ENCODE results near the gene DCLK3. TPM values are rescaled to one million over a fixed set of nuclear protein-coding genes. Genes with fewer than 3 reads are reported as not detected.

Gene DCLK3
- total RNA-seq, 1 donor from 2014 or later, result not detected

GRCh38 chr3:36693670-36694069, 70.7 kb downstream of the DCLK3 start:
- no peak for DNase-seq
- no peaks in the 10 kb centered on the region for H3K36me3 Mint-ChIP-seq (ENCODE audit: low read depth)
- no peak overlapping the region for H3K4me3 Mint-ChIP-seq
- H3K27ac Mint-ChIP-seq, result no peak overlapping the region
- H3K4me1 Mint-ChIP-seq, result no peaks in the 10 kb centered on the region
- intact Hi-C loops (cut with micrococcal nuclease), result no loop called here
- peaks cover 5% of the 10 kb centered on the region for H3K27me3 Mint-ChIP-seq
- H3K9me3 Mint-ChIP-seq, result no peaks in the 10 kb centered on the region

GRCh38 chr3:36689560-36689959, 74.8 kb downstream of the DCLK3 start:
- no peaks in the 10 kb centered on the region for H3K36me3 Mint-ChIP-seq (ENCODE audit: low read depth)
- intact Hi-C loops (cut with micrococcal nuclease), result no loop called here
- DNase-seq, result no peak
- no peak overlapping the region for H3K27ac Mint-ChIP-seq
- no peaks in the 10 kb centered on the region for H3K9me3 Mint-ChIP-seq
- peaks cover 5% of the 10 kb centered on the region for H3K27me3 Mint-ChIP-seq
- no peaks in the 10 kb centered on the region for H3K4me1 Mint-ChIP-seq
- H3K4me3 Mint-ChIP-seq, result no peak overlapping the region

- Mint-ChIP-seq H3K27ac (no peak overlapping the region), H3K9me3 (no peaks in the 10 kb centered on the region), H3K4me3 (no peak overlapping the region), H3K4me1 (no peaks in the 10 kb centered on the region), H3K36me3 (ENCODE audit: low read depth) (no peaks in the 10 kb centered on the region), H3K27me3 (peaks cover 5% of the 10 kb centered on the region)
- DNase-seq, result no peak
- intact Hi-C loops (cut with micrococcal nuclease), result no loop called here
Measured at GRCh38 chr3:36688815-36689214, 75.5 kb downstream of the DCLK3 start.

GRCh38 chr3:36686516-36686915, 77.8 kb downstream of the DCLK3 start:
- Mint-ChIP-seq H3K27ac (no peak overlapping the region), H3K27me3 (peaks cover 5% of the 10 kb centered on the region)
- intact Hi-C loops (cut with micrococcal nuclease), result no loop called here

GRCh38 chr3:36681867-36682266, 82.5 kb downstream of the DCLK3 start:
- H3K27me3 Mint-ChIP-seq, result peaks cover 4% of the 10 kb centered on the region
- no peak overlapping the region for H3K4me3 Mint-ChIP-seq
- peaks cover 10% of the 10 kb centered on the region for H3K9me3 Mint-ChIP-seq
- intact Hi-C loops (cut with micrococcal nuclease), result no loop called here
- H3K27ac Mint-ChIP-seq, result no peak overlapping the region
- no peaks in the 10 kb centered on the region for H3K4me1 Mint-ChIP-seq
- H3K36me3 Mint-ChIP-seq (ENCODE audit: low read depth), result no peaks in the 10 kb centered on the region
- DNase-seq, result no peak

More at GRCh38 chr3:36686516-36686915, 77.8 kb downstream of the DCLK3 start:
- no peaks in the 10 kb centered on the region for H3K4me1 Mint-ChIP-seq
- H3K36me3 Mint-ChIP-seq (ENCODE audit: low read depth), result no peaks in the 10 kb centered on the region
- no peak overlapping the region for H3K4me3 Mint-ChIP-seq
- no peak for DNase-seq
- H3K9me3 Mint-ChIP-seq, result no peaks in the 10 kb centered on the region

- Mint-ChIP-seq H3K9me3 (peaks cover 10% of the 10 kb centered on the region), H3K4me1 (no peaks in the 10 kb centered on the region), H3K36me3 (ENCODE audit: low read depth) (no peaks in the 10 kb centered on the region), H3K4me3 (no peak overlapping the region), H3K27me3 (no peaks in the 10 kb centered on the region), H3K27ac (no peak overlapping the region)
- intact Hi-C loops (cut with micrococcal nuclease), result no loop called here
- DNase-seq, result no peak
Measured at GRCh38 chr3:36680952-36681351, 83.4 kb downstream of the DCLK3 start.

- no peak for DNase-seq
- no peak overlapping the region for H3K4me3 Mint-ChIP-seq
- no peak overlapping the region for H3K27ac Mint-ChIP-seq
- H3K36me3 Mint-ChIP-seq (ENCODE audit: low read depth), result no peaks in the 10 kb centered on the region
- intact Hi-C loops (cut with micrococcal nuclease), result no loop called here
- peaks cover 13% of the 10 kb centered on the region for H3K9me3 Mint-ChIP-seq
- H3K4me1 Mint-ChIP-seq, result no peaks in the 10 kb centered on the region
- H3K27me3 Mint-ChIP-seq, result no peaks in the 10 kb centered on the region
Measured at GRCh38 chr3:36679384-36680200, 84.8 kb downstream of the DCLK3 start.

GRCh38 chr3:36678216-36679013, 85.9 kb downstream of the DCLK3 start:
- Mint-ChIP-seq H3K36me3 (ENCODE audit: low read depth) (no peaks in the 10 kb centered on the region), H3K9me3 (peaks cover 13% of the 10 kb centered on the region), H3K27ac (no peak overlapping the region), H3K27me3 (no peaks in the 10 kb centered on the region), H3K4me3 (no peak overlapping the region), H3K4me1 (no peaks in the 10 kb centered on the region)
- DNase-seq, result no peak
- intact Hi-C loops (cut with micrococcal nuclease), result no loop called here

GRCh38 chr3:36677331-36678007, 86.9 kb downstream of the DCLK3 start:
- H3K27me3 Mint-ChIP-seq, result no peaks in the 10 kb centered on the region
- intact Hi-C loops (cut with micrococcal nuclease), result no loop called here
- no peak overlapping the region for H3K27ac Mint-ChIP-seq

GRCh38 chr3:36674816-36675215, 89.5 kb downstream of the DCLK3 start:
- no peak for DNase-seq
- H3K27me3 Mint-ChIP-seq, result no peaks in the 10 kb centered on the region
- H3K36me3 Mint-ChIP-seq (ENCODE audit: low read depth), result no peaks in the 10 kb centered on the region
- no peak overlapping the region for H3K27ac Mint-ChIP-seq
- H3K4me1 Mint-ChIP-seq, result no peaks in the 10 kb centered on the region
- no peak overlapping the region for H3K4me3 Mint-ChIP-seq
- intact Hi-C loops (cut with micrococcal nuclease), result no loop called here
- H3K9me3 Mint-ChIP-seq, result peaks cover 13% of the 10 kb centered on the region

More at GRCh38 chr3:36677331-36678007, 86.9 kb downstream of the DCLK3 start:
- Mint-ChIP-seq H3K9me3 (peaks cover 13% of the 10 kb centered on the region), H3K36me3 (ENCODE audit: low read depth) (no peaks in the 10 kb centered on the region), H3K4me3 (no peak overlapping the region), H3K4me1 (no peaks in the 10 kb centered on the region)
- DNase-seq, result no peak

- Mint-ChIP-seq H3K27me3 (peaks cover 2% of the 10 kb centered on the region), H3K4me1 (no peaks in the 10 kb centered on the region), H3K27ac (no peak overlapping the region), H3K9me3 (peaks cover 3% of the 10 kb centered on the region), H3K36me3 (ENCODE audit: low read depth) (no peaks in the 10 kb centered on the region), H3K4me3 (no peak overlapping the region)
- intact Hi-C loops (cut with micrococcal nuclease), result no loop called here
- no peak for DNase-seq
Measured at GRCh38 chr3:36669764-36670163, 94.6 kb downstream of the DCLK3 start.

- Mint-ChIP-seq H3K4me3 (no peak overlapping the region), H3K27ac (no peak overlapping the region), H3K36me3 (ENCODE audit: low read depth) (no peaks in the 10 kb centered on the region), H3K27me3 (peaks cover 4% of the 10 kb centered on the region), H3K4me1 (no peaks in the 10 kb centered on the region), H3K9me3 (peaks cover 3% of the 10 kb centered on the region)
- intact Hi-C loops (cut with micrococcal nuclease), result no loop called here
- no peak for DNase-seq
Measured at GRCh38 chr3:36666166-36666565, 98.2 kb downstream of the DCLK3 start.

GRCh38 chr3:36663666-36664291, 100.6 kb downstream of the DCLK3 start:
- Mint-ChIP-seq H3K27ac (no peak overlapping the region), H3K4me1 (no peaks in the 10 kb centered on the region), H3K27me3 (peaks cover 2% of the 10 kb centered on the region), H3K9me3 (no peaks in the 10 kb centered on the region), H3K4me3 (no peak overlapping the region), H3K36me3 (ENCODE audit: low read depth) (no peaks in the 10 kb centered on the region)
- DNase-seq, result no peak
- intact Hi-C loops (cut with micrococcal nuclease), result no loop called here
